GM12878 (cell line): Measurements from ENCODE around the gene CCDC88A. TPM values are rescaled to one million over a fixed set of nuclear protein-coding genes. Genes with fewer than 3 reads are reported as not detected.

ENCODE experiments used
- ATAC-seq: fragments of 200-7000 bp; cut with Tn5 transposase; 3 replicates; pipeline ENCODE4 v1.9.1; 2020; ENCODE audit warnings: mild to moderate bottlenecking, moderate library complexity
- BruUV-seq: library from RNA; stranded (reverse); fragments of 400-500 nt; replicated peaks from 2 replicates; lab custom pipeline; 2021; lab: Mats Ljungman, UMichigan
- CTCF ChIA-PET: fragments of 300-600 bp; sonication (Branson Sonifier 250); formaldehyde crosslinking; extraction: SDS; loops from one replicate; lab custom pipeline; 2021; ENCODE audit warnings: inconsistent platforms; lab: Yijun Ruan, JAX
- POLR2A ChIA-PET: fragments of 350-600 bp; formaldehyde crosslinking; extraction: SDS; loops from one replicate; lab custom pipeline; 2021; ENCODE audit warnings: inconsistent platforms; lab: Charles Lee
- RAD21 ChIA-PET: fragments of 300-600 bp; sonication (Branson Sonifier 250); formaldehyde crosslinking; loops from one replicate; lab custom pipeline; 2023; ENCODE audit warnings: antibody characterized with exemption; ENCODE audit not compliant: unreplicated experiment; lab: Charles Lee
- SMC1A ChIA-PET: fragments of 300-600 bp; sonication (Branson Sonifier 250); formaldehyde crosslinking; loops from one replicate; lab custom pipeline; 2023; ENCODE audit not compliant: unreplicated experiment, uncharacterized antibody; lab: Charles Lee
- DNase-seq: peaks from one replicate; pipeline ENCODE4 v3.0.0-alpha.2; 2011; ENCODE audit warnings: low read depth, low spot score
- FAIRE-seq: peaks from 3 replicates; lab custom pipeline; 2011; peaks lifted over from hg19 to GRCh38; lab: Jason Lieb, UNC
- H2AFZ ChIP-seq: 2 replicates; pipeline ENCODE4 v1.6.0; 2011; ENCODE audit warnings: low read depth, low read length, control low read depth; ENCODE audit not compliant: control insufficient read depth
- H3K27ac ChIP-seq: 2 replicates; pipeline ENCODE4 v1.5.1; 2011; ENCODE audit warnings: control low read depth; ENCODE audit not compliant: control insufficient read depth, insufficient read depth
- H3K27me3 ChIP-seq, 2 experiments: replicated peaks in 1 of 2; 2 replicates each; pipeline versions ENCODE4 v1.6.0 to v1.6.1; 2011; ENCODE audit warnings: low read length in 1 of 2; ENCODE audit not compliant: control insufficient read depth in 2 of 2, insufficient read depth in 2 of 2
- H3K36me3 ChIP-seq, 2 experiments: 2 replicates each; pipeline ENCODE4 v1.5.1; 2011; ENCODE audit warnings: low read length in 1 of 2; ENCODE audit not compliant: control insufficient read depth in 2 of 2, insufficient read depth in 2 of 2
- H3K4me1 ChIP-seq: 2 replicates; pipeline ENCODE4 v1.6.1; 2011; ENCODE audit warnings: mild to moderate bottlenecking, low read length, moderate library complexity, mixed read lengths; ENCODE audit not compliant: control insufficient read depth, insufficient read depth
- H3K4me2 ChIP-seq: 2 replicates; pipeline ENCODE4 v1.6.0; 2011; ENCODE audit warnings: control low read depth; ENCODE audit not compliant: control insufficient read depth, insufficient read depth
- H3K4me3 ChIP-seq: fragments of 200-600 bp; sonication (generic); 2 replicates; pipeline ENCODE4 v1.5.1; 2016
- H3K79me2 ChIP-seq: 2 replicates; pipeline ENCODE4 v1.6.0; 2011; ENCODE audit warnings: low read length; ENCODE audit not compliant: control insufficient read depth, insufficient read depth
- H3K9ac ChIP-seq: 2 replicates; pipeline ENCODE4 v1.8.0; 2011; ENCODE audit warnings: low read length, control low read depth, mixed read lengths; ENCODE audit not compliant: control insufficient read depth, insufficient read depth
- H3K9me3 ChIP-seq: replicated peaks from 3 replicates; pipeline ENCODE4 v1.5.1; 2011; ENCODE audit warnings: mild to moderate bottlenecking, low read length; ENCODE audit not compliant: control insufficient read depth, insufficient read depth
- H4K20me1 ChIP-seq: 2 replicates; pipeline ENCODE4 v1.6.0; 2011; ENCODE audit not compliant: control insufficient read depth, insufficient read depth
- NKRF ChIP-seq: fragments of 450-650 bp; conservative IDR thresholded peaks from 2 replicates; pipeline ENCODE4 v1.6.1; 2017; ENCODE audit warnings: mild to moderate bottlenecking, moderate library complexity
- WGBS: methylation state at CpG from one replicate; pipeline ENCODE4 v1.1.6; 2016; ENCODE audit warnings: low lambda C conversion rate; ENCODE audit not compliant: insufficient replicate concordance, insufficient coverage; ENCODE audit errors: missing lambda C conversion rate; 5-methylcytosine and 5-hydroxymethylcytosine counted together
- in situ Hi-C: fragments of 300-500 bp; cut with MboI; formaldehyde crosslinking; loops from 9 replicates; pipeline ENCODE4 v1.14.3; 2018; ENCODE audit warnings: mixed read lengths
- intact Hi-C: fragments of 100-400 bp; cut with micrococcal nuclease; formaldehyde crosslinking; loops from one replicate; pipeline ENCODE4 v1.14.2; 2022; ENCODE audit not compliant: unreplicated experiment
- polyA plus RNA-seq, 11 experiments: library from polyadenylated mRNA; depleted of rRNA in 4 of 11; unstranded in 6 of 11; stranded (reverse) in 5 of 11; fragments of >200 nt; fragmentation: Nextera tagmentation in 4 of 11; fragmentation: Illumina TruSeq in 1 of 11; extraction: Ambion mirVana in 4 of 11; extraction: Trizol in 1 of 11; gene quantifications; 1 replicate in 1 of 11; 2 replicates in 10 of 11; pipeline versions ENCODE4 v1.2.1 to v1.2.3, GENCODE V29; 2011 to 2016; ENCODE audit warnings: inconsistent platforms in 2 of 11, missing spikeins in 2 of 11, low read depth in 1 of 11
- total RNA-seq, 4 experiments: library from RNA; depleted of rRNA in 3 of 4; stranded (reverse); fragments of >200 nt in 3 of 4; fragmentation: Illumina TruSeq in 1 of 4; extraction: Trizol in 1 of 4; gene quantifications; 2 replicates each; pipeline versions ENCODE4 v1.2.1 to v1.2.3, GENCODE V29; 2013 to 2021

The CCDC88A gene
- total and polyA plus RNA-seq, 10 of the 15 experiments (the other 5 are each of a cell fraction or from before 2014, with no cell fraction given), result 1.8 to 71.6 (median 45.9) TPM

DNA sequence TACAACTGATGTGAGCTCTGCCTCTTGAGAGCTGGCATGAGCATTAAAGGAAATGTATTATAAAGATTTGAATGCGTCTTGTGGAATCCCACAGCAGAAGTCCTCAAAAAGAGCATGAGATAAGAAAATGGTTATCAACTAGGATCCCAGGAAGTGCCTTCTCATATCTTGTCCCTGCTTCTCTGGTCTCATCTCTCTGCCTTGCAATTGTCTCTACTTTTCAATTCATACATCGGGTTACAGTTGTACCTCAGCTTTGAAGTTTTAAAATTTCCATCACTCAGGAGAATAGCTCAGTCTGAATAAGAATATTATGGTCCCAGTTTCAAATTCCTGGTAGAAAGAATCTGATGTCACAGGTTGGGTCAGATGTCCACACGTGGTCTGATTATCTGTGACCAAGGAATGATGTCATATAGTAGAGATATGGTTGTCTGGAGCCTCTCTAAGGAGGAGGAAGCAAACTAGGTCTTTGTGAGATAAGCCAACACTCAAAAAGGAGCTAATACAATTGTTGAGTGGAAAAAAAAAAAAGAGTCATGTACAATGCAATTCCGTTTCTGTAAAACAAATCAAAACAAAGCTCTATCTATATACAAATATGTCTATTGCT lies 21.7 kb upstream of the CCDC88A start:
- CTCF ChIA-PET, result interaction anchor here (1.6 kb wide), 1 partner anchor 10 kb away, joined by 5 read pairs; no protein-coding TSS in a partner anchor
- no TSS peak for BruUV-seq

More for the DNA sequence above, 21.7 kb upstream of the CCDC88A start:
- Histone ChIP-seq H3K9ac (no peak overlapping the region), H3K4me3 (no peak overlapping the region), H4K20me1 (no peaks in the 10 kb centered on the region), H2AFZ (no peak overlapping the region), H3K4me1 (no peaks in the 10 kb centered on the region), H3K27me3 (no peaks in the 10 kb centered on the region), H3K79me2 (no peaks in the 10 kb centered on the region), H3K36me3 (no peaks in the 10 kb centered on the region), H3K4me2 (no peak overlapping the region), H3K27ac (no peak overlapping the region), H3K9me3 (no peaks in the 10 kb centered on the region)
- TF ChIP-seq NKRF, result no peak
- FAIRE-seq (no peak), DNase-seq (no peak), ATAC-seq (no peak)
- intact Hi-C loops (no loop called here), in situ Hi-C loops (no loop called here)
- WGBS, result 35% methylated on average over 4 of the region's 4 CpGs
- ChIA-PET POLR2A (no interaction called here), RAD21 (interaction anchor here (1.4 kb wide), 1 partner anchor 10 kb away, joined by 3 read pairs; no protein-coding TSS in a partner anchor), SMC1A (interaction anchor here (0.6 to 1.0 kb wide), 4 partner anchors 42 to 425 kb away, joined by 3 to 4 read pairs (median 3); no protein-coding TSS in a partner anchor)
